Activated CD4-positive, alpha-beta T cell treated with anti-CD3 and anti-CD28 coated beads, Interleukin-2, amount 50 U/mL, for 1 hour (primary cell): Measurements from ENCODE around the gene XXYLT1.

ENCODE experiments used
- DNase-seq: peaks from one replicate; pipeline ENCODE4 v3.0.0-alpha.2; 2020

XXYLT1 gene

DNA sequence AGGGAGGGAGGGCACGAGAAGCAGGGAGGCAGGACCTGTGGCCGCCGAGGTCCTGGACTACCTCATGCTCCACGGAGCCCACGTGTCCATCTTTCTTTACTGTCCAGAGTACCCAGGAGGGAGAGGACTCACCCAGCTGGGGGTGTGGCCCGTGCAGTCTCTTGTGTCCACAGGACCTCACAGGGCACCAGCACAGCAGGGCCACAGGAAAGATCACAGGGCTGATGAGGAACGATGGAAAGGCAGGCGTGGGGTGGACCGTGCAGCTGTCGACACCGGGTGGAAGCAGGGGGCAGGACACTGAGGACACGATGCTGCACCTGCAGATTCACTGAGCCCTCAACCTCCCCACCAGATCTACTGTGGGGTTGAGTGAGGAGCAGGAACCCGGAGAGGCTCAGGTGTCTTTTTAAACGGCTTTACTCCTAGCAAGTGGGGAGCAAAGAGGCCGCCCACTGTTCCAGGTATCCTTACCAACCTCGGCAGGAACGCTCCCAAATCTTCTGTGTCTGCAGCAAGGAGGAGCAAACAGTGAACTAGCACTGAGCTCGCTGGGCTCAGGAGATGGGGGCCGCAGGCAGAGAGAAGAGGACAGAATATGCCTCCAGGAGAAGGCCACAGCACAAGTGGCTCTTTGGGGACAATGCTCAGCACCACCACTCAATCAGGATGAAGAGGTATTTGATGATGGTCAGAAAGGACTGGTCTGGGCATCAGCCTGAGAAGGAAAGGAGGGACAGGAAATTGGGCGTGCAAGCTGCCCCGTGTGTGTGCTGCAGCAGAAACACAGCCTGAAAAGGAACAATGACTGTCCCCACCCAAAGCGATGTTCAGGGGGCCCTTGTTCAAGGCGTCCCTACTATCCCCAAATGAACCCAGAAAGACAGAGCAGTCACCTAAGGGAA lies 198.8 kb downstream of the XXYLT1 start:
- DNase-seq: no peak

DNA sequence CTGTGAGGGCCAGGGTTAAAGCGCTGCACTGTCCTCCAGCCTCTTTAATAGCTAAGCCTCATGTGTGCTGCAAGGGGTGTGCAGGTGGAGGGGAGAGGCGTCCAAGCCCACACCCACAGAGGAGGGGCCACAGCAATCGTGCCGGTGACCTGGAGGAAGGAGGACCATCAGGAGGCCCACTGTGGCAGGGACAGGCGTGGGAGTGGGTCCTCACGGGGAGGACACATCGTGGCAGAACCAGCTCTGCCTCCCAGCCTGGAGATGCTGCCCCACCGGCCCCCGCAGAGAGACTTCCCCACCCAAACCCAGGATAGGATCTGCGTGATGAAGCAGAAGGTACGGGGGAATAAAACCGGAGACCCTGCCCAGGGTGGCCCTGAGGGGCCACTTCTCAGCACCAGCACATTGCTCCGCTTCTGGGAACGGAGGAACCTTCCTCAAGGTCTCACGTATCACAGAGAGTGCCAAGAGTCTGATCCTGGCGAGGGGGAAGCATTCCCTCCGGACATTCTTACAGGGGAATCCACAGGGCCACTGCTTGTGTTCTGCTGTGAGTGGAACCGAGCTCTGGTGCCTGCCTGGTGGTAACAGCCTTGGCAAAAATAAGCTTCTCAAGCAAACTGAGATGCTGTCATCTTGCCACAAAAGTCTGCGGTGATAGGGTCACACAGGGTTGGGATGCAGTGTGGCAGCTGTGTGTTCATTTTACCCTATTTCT lies 199.8 kb downstream of the XXYLT1 start:
- no peak for DNase-seq

DNA sequence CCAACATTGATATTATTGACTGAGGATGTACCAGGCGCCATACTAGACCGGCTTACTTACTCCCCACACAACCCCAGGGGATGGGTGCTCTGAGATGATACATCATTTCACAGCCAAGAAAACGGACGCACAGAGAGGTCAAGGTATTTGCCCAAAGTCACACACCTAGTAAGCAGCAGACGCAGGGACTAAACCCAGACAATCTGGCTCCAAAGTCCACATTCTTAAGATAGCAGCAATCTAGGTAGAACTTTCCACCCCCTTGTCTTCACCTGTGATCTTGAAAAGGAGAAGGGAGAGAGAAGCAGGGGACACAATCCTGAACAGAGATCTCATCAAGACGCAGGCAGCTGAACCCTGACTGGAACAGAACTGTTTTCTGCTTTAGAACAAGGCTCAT lies 200.6 kb downstream of the XXYLT1 start:
- no peak for DNase-seq

DNA sequence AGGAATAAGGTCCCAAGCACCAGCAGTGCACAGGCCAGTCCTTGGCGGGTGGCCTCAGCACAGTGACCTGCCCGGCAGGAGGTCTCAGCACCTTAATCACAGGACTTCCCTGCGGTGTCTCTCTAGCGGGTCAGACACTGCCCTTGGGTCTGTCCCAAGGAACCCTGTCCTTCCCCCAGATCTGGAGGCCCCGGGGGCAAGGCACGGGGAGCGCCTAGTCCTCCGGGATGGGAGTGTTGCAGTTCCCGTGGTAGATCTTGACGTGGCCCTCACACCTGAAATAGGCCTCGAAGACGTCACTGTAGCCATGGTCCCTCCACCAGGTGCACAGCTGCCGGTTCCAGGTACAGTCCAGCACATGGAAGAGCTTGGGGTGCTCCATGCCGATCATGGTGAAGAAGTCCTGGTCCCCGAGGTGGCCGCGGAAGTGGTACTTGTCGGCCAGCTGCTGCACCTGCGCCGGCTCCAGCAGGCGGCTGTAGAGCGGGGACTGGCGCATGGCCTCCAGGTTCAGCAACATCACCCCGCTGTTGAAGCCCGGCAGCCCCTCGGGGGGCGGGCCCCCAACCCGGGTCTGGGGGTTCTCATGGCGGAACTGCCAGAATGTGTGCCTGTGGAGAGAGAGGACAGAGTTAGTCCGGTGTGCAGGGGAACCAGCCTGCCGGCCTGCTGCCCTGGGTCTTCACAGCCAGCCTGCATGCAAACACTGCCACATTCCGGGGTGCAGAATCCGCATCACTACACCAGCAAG lies 201.3 kb downstream of the XXYLT1 start:
- no peak for DNase-seq

DNA sequence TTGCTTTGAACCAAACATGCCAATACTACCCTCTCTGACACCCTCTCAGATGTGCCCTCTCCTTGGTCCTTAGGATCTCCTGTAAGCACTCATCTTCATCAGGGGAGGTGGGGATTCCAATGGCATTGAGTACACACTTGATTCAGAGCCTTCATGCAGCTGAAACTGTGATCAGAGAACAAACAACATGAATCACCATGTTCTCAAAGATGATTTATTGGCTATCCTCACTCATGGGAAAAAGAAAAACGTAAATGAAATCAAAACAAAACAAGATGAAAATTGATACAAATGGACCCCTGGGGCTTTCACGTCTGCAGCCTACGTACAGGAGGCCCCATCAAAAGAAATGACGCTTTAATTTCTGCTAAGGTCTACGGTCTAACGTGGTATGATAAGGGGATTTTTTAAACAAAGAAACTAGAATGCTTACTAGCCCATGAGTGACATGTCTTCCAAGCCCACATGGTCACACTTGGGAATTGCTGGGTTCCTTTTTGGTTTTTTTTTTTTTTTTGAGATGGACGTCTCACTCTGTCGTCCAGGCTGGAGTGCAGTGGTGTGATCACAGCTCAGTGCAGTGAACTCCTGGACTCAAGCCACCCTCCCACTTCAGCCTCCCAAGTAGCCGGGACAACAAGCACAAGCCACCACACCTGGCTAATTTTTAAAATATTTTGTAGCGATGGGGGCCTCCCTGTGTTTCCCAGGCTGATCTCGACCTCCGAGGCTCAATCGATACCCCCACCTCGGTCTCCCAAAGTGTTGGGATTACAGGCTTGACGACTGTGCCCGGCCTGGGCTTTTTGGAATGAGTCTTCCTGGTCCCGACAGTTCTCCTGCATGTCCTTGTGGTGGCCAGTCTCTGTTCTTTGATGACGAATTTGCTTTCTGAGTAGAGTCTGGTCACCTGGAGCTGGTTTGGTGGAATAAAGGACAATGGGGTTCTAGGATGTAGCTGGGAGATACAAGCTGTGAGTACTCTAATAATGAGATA lies 202.6 kb downstream of the XXYLT1 start:
- DNase-seq: no peak

DNA sequence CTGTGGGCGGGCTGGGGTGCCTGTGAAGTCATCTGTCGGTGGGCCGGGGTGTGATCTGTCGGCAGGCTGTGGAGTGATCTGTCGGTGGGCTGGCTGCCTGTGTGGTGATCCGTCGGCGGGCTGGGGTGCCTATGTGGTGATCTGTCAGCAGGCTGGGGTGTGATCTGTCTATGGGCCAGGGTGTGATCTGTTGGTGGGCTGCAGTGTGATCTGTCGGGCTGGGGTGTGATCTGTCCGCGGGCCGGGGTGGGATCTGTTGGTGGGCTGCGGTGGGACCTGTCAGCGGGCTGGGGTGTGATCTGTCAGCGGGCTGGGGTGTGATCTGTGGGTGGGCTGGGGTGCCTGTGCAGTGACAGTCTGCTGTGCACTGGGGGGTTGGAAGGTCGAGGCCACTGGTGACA lies 204.5 kb downstream of the XXYLT1 start:
- DNase-seq: no peak

DNA sequence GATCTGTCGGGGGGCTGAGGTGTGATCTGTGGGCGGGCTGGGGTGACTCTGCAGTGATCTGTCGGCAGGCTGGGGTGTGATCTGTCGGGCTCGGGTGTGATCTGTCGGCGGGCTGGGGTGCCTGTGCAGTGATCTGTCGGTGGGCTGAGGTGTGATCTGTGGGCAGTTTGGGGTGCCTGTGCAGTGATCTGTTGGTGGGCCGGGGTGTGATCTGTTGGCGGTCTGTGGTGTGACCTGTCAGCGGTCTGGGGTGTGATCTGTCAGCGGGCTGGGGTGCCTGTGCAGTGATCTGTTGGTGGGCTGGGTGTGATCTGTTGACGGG lies 205.1 kb downstream of the XXYLT1 start:
- no peak for DNase-seq

DNA sequence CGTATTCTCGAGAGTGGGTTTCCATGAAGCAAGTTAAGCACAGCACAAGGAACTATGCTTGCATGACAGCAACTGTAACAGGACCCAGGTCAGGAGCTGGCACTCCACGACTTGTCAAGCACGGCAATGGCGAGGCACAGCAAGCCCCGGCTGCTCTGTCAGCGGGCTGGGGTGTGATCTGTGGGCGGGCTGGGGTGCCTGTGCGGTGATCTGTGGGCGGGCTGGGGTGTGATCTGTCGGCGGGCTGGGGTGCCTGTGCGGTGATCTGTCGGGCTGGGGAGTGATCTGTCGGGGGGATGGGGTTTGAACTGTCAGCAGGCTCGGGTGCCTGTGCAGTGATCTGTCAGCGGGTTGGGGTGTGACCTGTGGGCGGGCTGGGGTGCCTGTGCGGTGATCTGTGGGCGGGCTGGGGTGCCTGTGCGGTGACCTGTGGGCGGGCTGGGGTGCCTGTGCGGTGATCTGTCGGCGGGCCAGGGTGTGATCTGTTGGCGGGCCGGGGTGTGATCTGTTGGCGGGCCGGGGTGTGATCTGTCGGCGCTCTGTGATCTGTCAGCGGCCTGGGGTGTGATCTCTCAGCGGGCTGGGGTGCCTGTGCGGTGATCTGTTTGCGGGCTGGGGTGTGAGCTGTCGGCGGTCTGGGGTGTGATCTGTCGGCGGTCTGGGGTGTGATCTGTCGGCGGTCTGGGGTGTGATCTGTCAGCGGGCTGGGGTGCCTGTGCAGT lies 205.7 kb downstream of the XXYLT1 start:
- no peak for DNase-seq

DNA sequence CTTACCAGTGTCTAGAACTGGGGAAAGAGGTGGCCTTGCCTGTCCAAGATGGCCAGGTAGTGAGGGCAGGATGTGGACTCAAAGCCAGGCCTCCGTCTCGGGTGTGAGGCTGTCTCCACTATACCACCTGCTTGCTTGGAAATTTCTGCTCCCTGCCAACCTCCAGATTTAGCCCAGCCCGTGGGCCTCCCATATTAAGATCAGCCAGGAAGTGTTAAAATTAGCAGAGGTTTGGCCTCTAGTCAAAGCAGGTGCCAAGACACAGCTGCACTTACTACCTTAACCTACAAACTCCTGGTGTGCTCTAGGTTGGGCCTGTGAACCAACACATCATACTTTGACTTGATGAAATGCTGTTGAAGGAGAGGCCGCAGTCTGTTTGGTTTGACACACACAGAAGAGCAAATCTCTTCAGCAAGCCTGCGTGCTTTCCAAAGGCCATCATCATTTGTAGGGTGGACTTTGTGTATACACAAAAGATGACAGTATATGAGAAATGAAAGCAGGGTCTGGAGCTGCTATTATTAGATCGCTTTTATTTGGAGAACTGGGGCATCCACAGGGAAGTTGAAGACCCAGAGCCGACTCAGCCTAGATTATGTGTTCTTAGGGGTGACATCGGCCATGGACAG lies 206.5 kb downstream of the XXYLT1 start:
- DNase-seq: no peak

DNA sequence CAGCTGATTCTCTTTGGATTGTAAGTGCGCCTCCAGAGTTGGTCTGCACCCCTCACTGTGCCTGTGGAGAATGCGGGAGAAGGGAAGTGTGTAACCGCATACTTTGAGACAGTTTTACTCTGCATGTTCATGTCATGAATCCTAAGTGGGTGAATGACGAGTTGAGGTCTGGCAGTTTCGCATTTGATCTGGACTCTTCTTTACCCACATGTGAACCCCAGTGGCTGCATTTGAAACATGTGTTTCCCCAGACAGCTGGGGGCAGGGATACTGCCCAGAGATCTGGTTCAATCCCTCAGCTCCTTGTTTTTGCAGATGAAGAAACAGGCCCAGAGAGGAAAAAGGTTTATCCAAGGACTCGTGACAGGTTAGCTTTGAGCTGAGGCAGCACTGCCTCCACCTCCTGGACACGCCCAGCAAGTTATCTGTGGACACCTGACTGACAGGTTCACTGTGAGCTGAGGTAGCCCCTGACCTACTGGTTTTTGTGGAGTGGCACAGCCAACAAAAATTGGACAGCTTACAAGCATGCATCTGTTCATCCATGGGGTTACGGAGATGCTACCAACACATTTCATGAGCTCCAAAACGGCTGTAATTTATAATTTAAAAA lies 207.3 kb downstream of the XXYLT1 start:
- DNase-seq: no peak

DNA sequence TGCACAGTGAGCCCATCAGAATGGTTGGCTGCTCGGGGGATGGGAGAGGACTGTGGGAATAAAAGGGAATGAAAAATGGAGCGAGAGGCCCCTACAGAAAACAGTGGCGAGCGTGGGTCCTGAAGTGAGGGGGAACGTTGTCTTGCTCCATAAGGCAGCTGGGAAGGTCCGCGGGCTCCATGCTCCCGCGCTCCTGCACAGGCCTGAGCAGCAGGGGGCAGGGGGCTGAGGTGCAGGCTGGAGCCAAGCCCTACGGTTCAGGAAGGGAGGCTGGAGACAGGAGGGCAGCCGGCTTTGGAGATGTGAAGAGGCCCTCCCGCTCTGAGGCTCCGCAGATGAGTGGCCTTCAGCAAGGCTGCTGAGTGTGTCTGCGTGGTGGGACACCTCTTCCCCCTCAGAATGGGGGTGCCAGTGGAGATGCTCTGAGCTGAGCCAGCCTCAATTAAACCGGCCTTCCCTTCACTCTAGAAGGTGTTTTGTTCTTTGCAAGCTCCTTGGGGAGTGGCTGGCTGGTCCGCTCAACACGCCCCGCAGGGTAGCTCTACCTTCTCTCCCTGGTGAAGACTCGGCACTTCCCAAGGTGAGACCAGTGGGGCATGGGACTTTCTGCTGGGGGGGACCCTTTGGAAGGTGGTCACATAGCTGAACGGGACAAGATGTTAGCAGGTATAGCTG lies 208.0 kb downstream of the XXYLT1 start:
- no peak for DNase-seq

DNA sequence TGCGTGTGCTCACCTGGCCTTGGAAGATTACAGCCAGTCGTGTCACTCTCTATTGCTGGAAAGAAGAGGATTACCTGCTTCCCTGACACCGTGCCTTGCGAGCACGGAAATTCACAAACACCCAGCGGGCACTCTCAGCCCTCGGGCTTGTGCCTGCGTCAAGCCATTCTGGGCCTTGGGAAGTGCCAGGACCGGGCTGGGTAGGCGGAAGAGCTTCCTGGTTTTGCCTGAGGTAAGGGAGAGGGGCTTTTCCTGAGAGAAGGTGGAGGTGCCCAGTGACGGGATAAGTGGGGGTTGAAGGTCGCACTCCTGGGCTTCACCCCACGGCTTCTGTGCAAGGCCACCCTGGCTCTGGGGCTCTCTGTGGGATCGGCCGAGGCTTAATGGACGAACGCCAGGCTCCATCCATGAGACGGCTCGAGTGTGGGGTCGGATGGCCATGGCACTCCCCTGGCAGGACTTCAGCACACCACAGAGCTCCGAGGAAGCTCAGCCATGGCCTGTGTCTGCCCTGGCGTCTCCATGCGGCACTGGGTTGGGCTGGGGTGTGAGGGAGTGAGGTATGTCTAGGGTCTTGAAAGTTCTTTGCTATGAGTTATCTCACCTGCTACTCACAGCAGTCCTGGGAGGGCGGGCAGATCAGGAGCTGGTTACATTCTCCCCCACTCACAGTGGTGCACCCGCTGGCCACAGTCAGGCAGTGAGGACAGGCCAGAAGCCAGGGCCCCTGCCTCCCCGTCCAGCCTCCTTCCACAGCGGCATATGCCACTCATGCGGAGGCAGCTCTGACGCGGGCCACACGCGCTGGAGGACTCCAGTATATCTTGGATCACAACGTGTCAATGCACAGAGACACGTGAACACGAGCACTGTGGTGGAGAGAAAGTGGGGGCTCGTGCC lies 209.0 kb downstream of the XXYLT1 start:
- DNase-seq: no peak

DNA sequence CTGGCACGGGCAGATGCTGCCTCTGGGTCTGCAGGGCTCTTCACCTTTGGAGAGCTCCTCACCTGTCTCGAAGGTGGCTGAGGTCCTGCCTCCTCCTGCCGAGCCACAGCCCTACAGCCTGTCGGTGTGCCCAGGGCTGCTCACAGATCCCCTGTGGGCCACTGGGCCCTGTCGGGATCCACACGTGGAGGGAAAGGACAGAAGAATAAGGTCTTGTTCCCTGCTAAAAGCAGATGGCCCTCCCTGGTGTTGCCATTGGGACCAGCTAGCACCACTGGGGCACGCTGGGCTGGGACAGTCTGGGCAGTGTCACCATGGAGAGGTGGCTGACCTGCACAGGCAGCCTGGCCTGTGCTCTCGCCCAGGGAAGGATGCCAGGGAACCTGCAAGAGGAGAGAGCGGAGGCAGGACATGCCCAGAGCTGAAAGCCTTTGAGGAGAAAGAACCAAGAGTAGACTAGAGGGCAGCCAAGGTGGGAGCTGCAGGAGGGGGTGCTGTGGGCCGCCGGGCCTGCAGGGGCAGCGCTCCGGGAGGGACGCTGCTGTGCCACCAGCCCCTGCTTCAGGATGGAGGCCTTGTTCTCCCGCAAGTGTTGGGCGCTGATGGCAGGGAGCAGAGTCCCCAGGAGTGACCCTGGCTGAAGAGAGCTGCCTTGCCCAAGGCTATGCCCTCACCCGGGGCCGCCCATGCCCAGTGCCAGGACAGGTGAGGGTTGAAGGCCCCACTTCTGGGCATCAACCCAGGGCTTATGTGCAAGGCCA lies 210.2 kb downstream of the XXYLT1 start:
- no peak for DNase-seq

DNA sequence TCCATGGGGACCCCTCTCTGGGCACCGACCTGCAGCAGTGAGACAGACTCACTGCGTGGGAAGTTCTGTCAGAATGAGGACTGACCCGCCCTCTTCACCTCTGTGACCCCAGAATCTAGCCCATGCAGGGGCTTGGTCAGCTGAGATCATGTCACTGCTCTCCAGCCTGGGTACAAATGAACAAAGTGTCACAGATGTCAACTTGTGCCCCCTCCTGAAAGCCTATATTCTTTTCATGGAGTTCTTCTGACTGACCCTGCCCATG lies 210.8 kb downstream of the XXYLT1 start:
- DNase-seq: no peak

DNA sequence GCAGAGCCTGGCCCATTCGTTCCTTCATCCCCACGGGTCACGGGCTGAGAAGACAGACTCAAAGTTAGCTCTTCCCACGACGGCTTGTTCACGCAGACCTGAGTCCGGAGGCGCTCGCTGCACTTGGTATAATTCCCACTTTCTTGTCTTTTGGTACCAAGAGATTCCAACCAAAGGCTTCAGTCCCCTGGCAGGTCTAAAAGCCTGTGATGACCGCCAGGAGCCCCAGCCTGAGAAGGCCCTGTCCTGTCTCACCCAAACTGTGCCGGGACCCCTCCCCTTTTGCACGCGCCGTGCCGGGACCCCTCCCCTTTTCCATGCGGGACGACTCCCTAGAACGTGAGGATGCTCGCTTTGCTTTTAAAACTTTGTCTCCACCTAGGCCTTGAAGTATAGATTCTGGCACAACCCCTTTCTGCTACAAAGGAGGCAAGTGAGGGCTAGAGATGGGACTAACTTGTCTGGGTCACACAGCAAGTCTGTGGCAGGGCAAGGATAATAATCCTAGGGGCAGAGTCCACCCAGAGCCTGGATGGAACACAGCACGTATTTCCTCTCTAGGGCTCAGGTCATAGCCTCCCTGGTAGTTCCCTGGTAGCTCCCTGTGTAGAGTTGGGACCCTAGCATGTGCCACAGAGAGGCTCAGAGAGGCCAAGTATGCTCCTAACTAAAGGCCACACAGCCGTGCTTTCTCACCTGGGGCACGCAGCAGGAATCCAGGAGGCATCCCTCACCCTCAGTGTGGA lies 211.3 kb downstream of the XXYLT1 start:
- no peak for DNase-seq

DNA sequence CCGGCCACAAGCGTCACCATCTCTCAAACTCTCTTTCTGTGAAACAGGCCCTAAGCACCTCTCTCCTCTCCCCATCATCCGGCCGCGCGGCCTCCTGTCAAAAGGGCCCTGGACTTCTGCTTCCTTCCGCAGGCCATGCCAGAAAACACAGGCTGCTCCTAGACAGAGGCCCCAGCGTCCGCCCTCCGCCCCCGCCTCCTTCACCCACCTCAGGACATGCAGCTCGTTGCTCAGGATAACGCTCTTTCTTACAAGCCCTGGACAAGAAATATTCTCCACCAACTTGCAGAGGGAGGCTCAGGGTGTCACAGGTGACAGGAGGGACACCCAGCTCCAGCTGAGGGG lies 212.0 kb downstream of the XXYLT1 start:
- DNase-seq: no peak

DNA sequence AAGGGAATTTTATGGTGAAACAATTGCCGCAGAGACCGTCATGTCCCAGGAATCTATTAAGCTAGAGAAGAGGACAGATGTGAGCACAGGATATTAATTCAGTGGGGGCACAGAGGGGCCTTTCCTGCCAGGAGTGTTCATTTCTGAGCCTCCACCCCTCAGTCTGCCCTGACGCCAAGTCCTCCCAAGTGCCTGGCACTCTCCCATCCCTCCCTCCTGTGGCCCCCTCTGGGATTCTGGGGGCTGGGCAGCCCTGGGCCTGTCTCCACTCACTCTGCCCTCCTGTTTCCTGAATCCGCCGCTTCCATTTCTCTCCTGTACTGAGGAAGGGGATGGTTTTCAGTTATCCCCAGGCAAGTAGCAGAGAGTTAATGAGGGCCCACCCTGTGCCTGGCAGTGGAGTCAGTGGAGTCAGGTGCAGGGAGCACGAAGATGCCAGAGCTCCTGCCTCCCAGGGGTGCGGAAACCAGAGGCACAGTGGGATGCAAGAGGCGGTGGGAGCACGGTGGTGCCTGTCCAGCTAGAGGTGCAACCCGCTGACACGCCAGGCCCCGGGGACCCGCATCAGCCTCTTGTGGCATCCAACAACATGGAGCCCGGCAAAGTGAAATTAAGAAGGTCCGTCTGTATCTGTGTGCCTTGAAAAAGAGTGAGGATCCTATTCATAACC lies 212.5 kb downstream of the XXYLT1 start:
- DNase-seq: no peak
